B cell (primary cell): ENCODE results near the gene RILPL1. TPM values are rescaled to one million over a fixed set of nuclear protein-coding genes. Genes with fewer than 3 reads are reported as not detected.

Source experiments
- ATAC-seq: fragments of 200-7000 bp; cut with Tn5 transposase; one replicate; pipeline ENCODE4 v1.10.0; 2021; ENCODE audit warnings: low read depth, mild to moderate bottlenecking, moderate number of reproducible peaks, moderate library complexity
- CTCF ChIA-PET: fragments of 350-600 bp; sonication (Branson Sonifier 250); formaldehyde crosslinking; loops from one replicate; lab custom pipeline; 2021; ENCODE audit warnings: antibody characterized with exemption, inconsistent platforms; lab: Charles Lee
- POLR2A ChIA-PET: fragments of 350-600 bp; sonication (Branson Sonifier 250); formaldehyde crosslinking; loops from one replicate; lab custom pipeline; 2021; ENCODE audit warnings: antibody characterized with exemption; lab: Charles Lee
- DNase-seq: peaks from one replicate; pipeline ENCODE4 v3.0.0; 2013
- H2AFZ ChIP-seq: 2 replicates; pipeline ENCODE4 v1.6.1; 2012; ENCODE audit warnings: mild to moderate bottlenecking, low read depth, low read length; ENCODE audit not compliant: insufficient read depth, poor library complexity, severe bottlenecking
- H3K27ac ChIP-seq, 2 donors: 1 replicate in 1 of 2; 2 replicates in 1 of 2; pipeline ENCODE4 v1.5.1; 2012 to 2013; ENCODE audit warnings: low read length in 2 of 2, mild to moderate bottlenecking in 2 of 2, moderate library complexity in 1 of 2
- H3K27me3 ChIP-seq, 4 experiments: fragments of 200-600 bp in 1 of 4; sonication (generic) in 1 of 4; replicated peaks in 1 of 4; 1 replicate in 2 of 4; 2 replicates in 2 of 4; pipeline versions ENCODE4 v1.6.1 to v1.7.0; 2013 to 2016; ENCODE audit warnings: low read length in 3 of 4, mild to moderate bottlenecking in 2 of 4, mixed read lengths in 1 of 4, moderate library complexity in 1 of 4; ENCODE audit not compliant: insufficient read depth in 4 of 4, control insufficient read depth in 3 of 4; ENCODE audit errors: control extremely low read depth in 1 of 4
- H3K36me3 ChIP-seq, 2 experiments: replicated peaks in 1 of 2; 1 replicate in 1 of 2; 2 replicates in 1 of 2; pipeline versions ENCODE4 v1.6.1 to v1.7.1; 2013; ENCODE audit warnings: low read length in 1 of 2; ENCODE audit not compliant: insufficient read depth in 2 of 2, control insufficient read depth in 1 of 2; ENCODE audit errors: control extremely low read depth in 1 of 2, extremely low read depth in 1 of 2
- H3K4me1 ChIP-seq, 2 donors: fragments of 200-600 bp in 1 of 2; sonication (generic) in 1 of 2; 1 replicate in 1 of 2; 2 replicates in 1 of 2; pipeline versions ENCODE4 v1.5.1 to v1.6.1; 2013 to 2017; ENCODE audit warnings: low read length in 2 of 2; ENCODE audit not compliant: control insufficient read depth in 2 of 2, insufficient read depth in 2 of 2
- H3K4me2 ChIP-seq: replicated peaks from 2 replicates; pipeline ENCODE3; 2012; ENCODE audit warnings: mild to moderate bottlenecking, low read depth, low read length; ENCODE audit not compliant: poor library complexity, severe bottlenecking
- H3K4me3 ChIP-seq, 5 experiments: fragments of 200-600 bp in 1 of 5; sonication (generic) in 1 of 5; 1 replicate in 3 of 5; 2 replicates in 2 of 5; pipeline versions ENCODE4 v1.5.1 to v1.7.0; 2011 to 2016; ENCODE audit warnings: low read length in 4 of 5, mild to moderate bottlenecking in 4 of 5, low read depth in 2 of 5, control low read depth in 1 of 5, moderate library complexity in 1 of 5; ENCODE audit not compliant: insufficient read depth in 1 of 5; ENCODE audit errors: control extremely low read depth in 1 of 5, extremely low read depth in 1 of 5
- H3K79me2 ChIP-seq: fragments of 200-600 bp; sonication (generic); one replicate; pipeline ENCODE4 v1.6.0; 2016; ENCODE audit warnings: low read length; ENCODE audit not compliant: control insufficient read depth, insufficient read depth
- H3K9ac ChIP-seq: fragments of 200-600 bp; sonication (generic); 2 replicates; pipeline ENCODE4 v1.6.1; 2017; ENCODE audit warnings: mild to moderate bottlenecking, low read length, moderate library complexity
- H3K9me3 ChIP-seq, 3 donors: one replicate each; pipeline versions ENCODE4 v1.6.1 to v1.7.1; 2013; ENCODE audit warnings: low read length in 2 of 3; ENCODE audit not compliant: control insufficient read depth in 2 of 3, insufficient read depth in 1 of 3; ENCODE audit errors: control extremely low read depth in 1 of 3
- H4K20me1 ChIP-seq: 2 replicates; pipeline ENCODE4 v1.6.0; 2012; ENCODE audit warnings: mild to moderate bottlenecking, low read length; ENCODE audit not compliant: insufficient read depth, control insufficient read depth, poor library complexity, severe bottlenecking
- H3K27ac Mint-ChIP-seq: one replicate; pipeline ENCODE4 v1.8.0; 2021; ENCODE audit warnings: mixed read lengths
- H3K27me3 Mint-ChIP-seq: one replicate; pipeline ENCODE4 v1.8.0; 2021; ENCODE audit warnings: mixed read lengths
- H3K4me1 Mint-ChIP-seq: one replicate; pipeline ENCODE4 v1.8.0; 2021; ENCODE audit warnings: mixed read lengths
- H3K4me3 Mint-ChIP-seq: one replicate; pipeline ENCODE4 v1.8.0; 2021; ENCODE audit warnings: mixed read lengths
- H3K9me3 Mint-ChIP-seq: one replicate; pipeline ENCODE4 v1.8.0; 2022; ENCODE audit warnings: mixed read lengths; ENCODE audit not compliant: insufficient read depth
- CTCF ChIP-seq: fragments of 200-600 bp; IDR thresholded peaks from one replicate; pipeline ENCODE4 v1.8.0; 2022; ENCODE audit warnings: antibody characterized with exemption, mild to moderate bottlenecking
- EZH2 ChIP-seq: IDR thresholded peaks from 2 replicates; pipeline ENCODE4 v1.6.1; 2012; ENCODE audit warnings: borderline replicate concordance, low read depth, mild to moderate bottlenecking, moderate library complexity, low read length; ENCODE audit not compliant: insufficient read depth, poor library complexity, severe bottlenecking
- WGBS: methylation state at CpG from one replicate; pipeline ENCODE4 v1.1.5; 2013; ENCODE audit warnings: missing lambda C conversion rate; ENCODE audit not compliant: insufficient coverage; 5-methylcytosine and 5-hydroxymethylcytosine counted together
- intact Hi-C: fragments of 100-400 bp; cut with micrococcal nuclease; formaldehyde crosslinking; loops from one replicate; pipeline ENCODE4 v1.10.0; 2022
- polyA minus RNA-seq: library from RNA; depleted of rRNA, polyadenylated mRNA; stranded (reverse); fragments of >200 nt; gene quantifications from 2 replicates; pipeline ENCODE4 v1.2.3, GENCODE V29; 2012
- polyA plus RNA-seq: library from polyadenylated mRNA; depleted of rRNA; stranded (reverse); fragments of >200 nt; gene quantifications from 2 replicates; pipeline ENCODE4 v1.2.3, GENCODE V29; 2012
- total RNA-seq, 2 donors: library from RNA; stranded (reverse); fragments of 120-200 nt in 1 of 2; gene quantifications; 1 replicate in 1 of 2; 2 replicates in 1 of 2; pipeline versions ENCODE4 v1.2.3 to v1.2.4, GENCODE V29; 2013 to 2022

The RILPL1 gene, protein sequence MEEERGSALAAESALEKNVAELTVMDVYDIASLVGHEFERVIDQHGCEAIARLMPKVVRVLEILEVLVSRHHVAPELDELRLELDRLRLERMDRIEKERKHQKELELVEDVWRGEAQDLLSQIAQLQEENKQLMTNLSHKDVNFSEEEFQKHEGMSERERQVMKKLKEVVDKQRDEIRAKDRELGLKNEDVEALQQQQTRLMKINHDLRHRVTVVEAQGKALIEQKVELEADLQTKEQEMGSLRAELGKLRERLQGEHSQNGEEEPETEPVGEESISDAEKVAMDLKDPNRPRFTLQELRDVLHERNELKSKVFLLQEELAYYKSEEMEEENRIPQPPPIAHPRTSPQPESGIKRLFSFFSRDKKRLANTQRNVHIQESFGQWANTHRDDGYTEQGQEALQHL
- total RNA-seq (2.6 and 2.8 TPM in 2 replicates), polyA plus RNA-seq (1.1 and 2.6 TPM in 2 replicates), polyA minus RNA-seq (0.71 and 2.0 TPM in 2 replicates)
- 1.5 TPM for total RNA-seq (2013)

DNA sequence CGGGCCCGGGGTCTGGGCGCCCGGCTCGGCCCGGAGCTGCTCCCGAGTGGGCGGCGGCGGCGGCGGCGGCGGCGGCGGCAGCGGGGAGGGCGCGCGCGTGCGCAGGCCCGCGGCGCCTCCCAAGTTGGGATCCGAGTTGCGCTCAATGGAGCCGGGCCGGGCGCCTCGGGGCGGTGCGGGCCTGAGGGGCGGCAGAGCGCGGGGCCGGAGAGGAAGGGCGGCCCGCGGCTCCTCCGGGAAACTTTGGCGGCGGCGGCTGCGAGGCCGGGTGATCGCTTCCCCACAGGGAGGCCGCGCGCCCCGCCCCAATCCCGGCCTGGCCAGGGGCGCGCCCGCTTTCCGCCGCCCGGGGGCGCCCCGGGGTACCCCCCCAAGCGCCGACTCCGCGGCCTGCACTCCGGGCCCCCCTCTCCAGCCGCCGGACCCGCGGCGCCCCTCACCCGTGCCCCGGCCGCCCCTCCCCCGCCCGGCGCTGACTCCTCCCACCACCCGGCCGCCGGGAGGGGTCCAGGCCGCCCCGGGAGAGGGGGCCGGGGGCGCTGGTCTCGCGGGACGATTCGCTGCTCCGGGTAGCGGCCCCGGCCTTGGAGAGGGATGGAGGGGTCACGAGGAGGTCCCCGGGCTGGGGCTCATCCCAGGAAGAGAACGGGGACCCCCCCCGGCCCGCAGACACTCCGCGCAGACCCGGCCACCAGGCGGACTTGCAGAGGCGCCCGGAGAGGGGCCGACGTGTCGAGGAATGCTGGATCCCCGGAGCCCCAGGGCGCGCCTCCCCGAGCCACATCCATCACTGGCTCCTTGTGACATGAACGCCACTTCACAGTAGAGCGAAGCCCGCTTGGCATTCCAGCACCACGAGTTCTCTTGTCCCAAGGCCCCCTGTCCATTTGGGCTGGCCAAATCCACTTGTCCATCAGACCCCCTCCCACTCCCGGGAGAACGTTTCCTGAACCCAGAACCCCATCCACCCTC is at the start of gene RILPL1:
TSS of gene RILPL1 (minus strand) at position 48 of the 972 bp plus-strand sequence. CDS start 237 bp downstream, outside the sequence.
- WGBS = under 1% methylated on average over 108 of the region's 114 CpGs

More for the DNA sequence above, at the start of gene RILPL1:
- no peaks in the 10 kb centered on the region for H3K79me2 ChIP-seq
- peaks cover 2% of the 10 kb centered on the region for H3K27me3 Mint-ChIP-seq
- H3K27ac Mint-ChIP-seq = peak within 1 kb of the TSS; percentile 56
- DNase-seq (peak; percentile 75), ATAC-seq (peak; percentile 78)
- POLR2A ChIA-PET = interaction anchor here (0.6 kb wide), 1 partner anchor 432 kb away, joined by 4 read pairs; no protein-coding TSS in a partner anchor
- peak within 1 kb of the TSS; percentile 85 for H2AFZ ChIP-seq
- no peaks in the 10 kb centered on the region for H3K9me3 Mint-ChIP-seq
- H3K4me1 Mint-ChIP-seq = peaks cover 16% of the 10 kb centered on the region
- H3K36me3 ChIP-seq = no peaks in the 10 kb centered on the region
- intact Hi-C loops = loop anchor here (5.0 to 10.0 kb wide), 2 partner anchors 48 to 79 kb away; partner anchors contain the start of genes SNRNP35 and TMED2
- H3K4me3 ChIP-seq = peak within 1 kb of the TSS; percentile 48 to 67 (median 53)
- H3K4me3 Mint-ChIP-seq = peak within 1 kb of the TSS; percentile 86
- H3K4me2 ChIP-seq = peak within 1 kb of the TSS; percentile 95
- TF ChIP-seq EZH2 (no peak), CTCF (peak; percentile 53)
- no peaks in the 10 kb centered on the region for H4K20me1 ChIP-seq
- no peak within 1 kb of the TSS for H3K27ac ChIP-seq
- H3K9me3 ChIP-seq = no peaks in the 10 kb centered on the region
- H3K4me1 ChIP-seq = peaks cover 21 to 23% of the 10 kb centered on the region in 2 donors
- CTCF ChIA-PET = no interaction called here
- peaks cover 0 to 7% (median under 1%) of the 10 kb centered on the region in 4 experiments for H3K27me3 ChIP-seq
- H3K9ac ChIP-seq = peak within 1 kb of the TSS; percentile 68
